Posterior cingulate gyrus (tissue), 11 donors: Measurements from ENCODE around the gene GART.
A peak's percentile ranks its signal among the peaks of the same experiment; 100 is the strongest.
"Not testable (repeated sequence)": the region's sequence is repeated elsewhere in the genome, so short reads cannot be mapped to it uniquely, and the experiment has no call there.

Source experiments
- DNase-seq, 10 donors: peaks; one replicate each; pipeline versions ENCODE4 v3.0.0 to v3.0.0-alpha.2; 2020 to 2021; ENCODE audit warnings: mixed read lengths in 3 of 10
- intact Hi-C: fragments of 100-400 bp; cut with DNase I; formaldehyde crosslinking; loops from one replicate; pipeline ENCODE4 v1.15.1; 2023

The GART gene

GRCh38 chr21:33478935-33479678, 62.8 kb downstream of the GART start:
- peak in 6 of 10 donors; percentile 12 to 80 (median 52) for DNase-seq

GRCh38 chr21:33478182-33478581, 63.7 kb downstream of the GART start:
- intact Hi-C loops, result no loop called here
- DNase-seq, result no peak

More at GRCh38 chr21:33478935-33479678, 62.8 kb downstream of the GART start:
- intact Hi-C loops, result loop anchor here (1.0 kb wide), 1 partner anchor 12 kb away; the partner anchor contains the start of gene DNAJC28

- intact Hi-C loops, result no loop called here
- no peak for DNase-seq
Observed at GRCh38 chr21:33477066-33477465, 64.9 kb downstream of the GART start.

- intact Hi-C loops, result no loop called here
- DNase-seq, result no peak
Observed at GRCh38 chr21:33473344-33473743, 68.6 kb downstream of the GART start.

GRCh38 chr21:33470701-33471100, 71.2 kb downstream of the GART start:
- no peak for DNase-seq
- intact Hi-C loops, result no loop called here

GRCh38 chr21:33469183-33469582, 72.7 kb downstream of the GART start:
- DNase-seq, result not testable (repeated sequence)

GRCh38 chr21:33461538-33462250, 80.2 kb downstream of the GART start:
- intact Hi-C loops, result no loop called here
- no peak for DNase-seq

More at GRCh38 chr21:33469183-33469582, 72.7 kb downstream of the GART start:
- intact Hi-C loops, result not testable (repeated sequence)

- intact Hi-C loops, result no loop called here
- no peak for DNase-seq
Observed at GRCh38 chr21:33458861-33459260, 83.1 kb downstream of the GART start.

- intact Hi-C loops, result no loop called here
- no peak for DNase-seq
Observed at GRCh38 chr21:33455686-33456446, 86.1 kb downstream of the GART start.
